GM18511 (cell line): ENCODE results near the gene TSSK3.
"Not testable (repeated sequence)": the region's sequence is repeated elsewhere in the genome, so short reads cannot be mapped to it uniquely, and the experiment has no call there.

ENCODE experiments used
- ATAC-seq: cut with Tn5 transposase; IDR thresholded peaks from one replicate; pipeline ENCODE4 v1.9.1; 2021; ENCODE audit warnings: mild to moderate bottlenecking, moderate library complexity; ENCODE audit not compliant: unreplicated experiment

TSSK3 gene

GRCh38 chr1:32394890-32395432, 32.6 kb downstream of the TSSK3 start:
- ATAC-seq, result no peak

GRCh38 chr1:32396524-32396923, 34.2 kb downstream of the TSSK3 start:
- ATAC-seq, result not testable (repeated sequence)

GRCh38 chr1:32398401-32398800, 36.1 kb downstream of the TSSK3 start:
- no peak for ATAC-seq

- ATAC-seq, result no peak
These were observed 37.5 kb downstream of the TSSK3 start for GRCh38 chr1:32399843-32400242.

GRCh38 chr1:32400876-32401631, 38.7 kb downstream of the TSSK3 start:
- no peak for ATAC-seq

DNA sequence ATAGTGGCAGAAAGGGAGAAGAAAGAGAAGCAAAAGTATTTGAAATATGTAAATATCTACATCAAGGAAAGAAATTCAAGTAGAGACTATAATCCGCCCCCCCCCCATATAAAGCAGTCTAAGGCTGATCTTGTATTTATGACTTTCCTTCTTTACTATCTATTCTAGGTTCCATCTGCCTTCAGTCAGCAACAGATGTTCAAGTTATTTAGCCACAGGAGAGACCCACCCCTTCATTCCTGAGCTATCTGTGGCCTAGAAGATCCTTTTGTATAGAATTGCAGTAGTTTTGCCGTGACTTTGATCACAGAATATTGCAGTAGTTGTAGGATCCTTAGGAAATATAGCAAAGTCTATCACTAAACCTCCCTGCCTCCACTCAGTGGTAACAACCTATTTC, 42.6 kb downstream of the TSSK3 start:
- ATAC-seq, result no peak

DNA sequence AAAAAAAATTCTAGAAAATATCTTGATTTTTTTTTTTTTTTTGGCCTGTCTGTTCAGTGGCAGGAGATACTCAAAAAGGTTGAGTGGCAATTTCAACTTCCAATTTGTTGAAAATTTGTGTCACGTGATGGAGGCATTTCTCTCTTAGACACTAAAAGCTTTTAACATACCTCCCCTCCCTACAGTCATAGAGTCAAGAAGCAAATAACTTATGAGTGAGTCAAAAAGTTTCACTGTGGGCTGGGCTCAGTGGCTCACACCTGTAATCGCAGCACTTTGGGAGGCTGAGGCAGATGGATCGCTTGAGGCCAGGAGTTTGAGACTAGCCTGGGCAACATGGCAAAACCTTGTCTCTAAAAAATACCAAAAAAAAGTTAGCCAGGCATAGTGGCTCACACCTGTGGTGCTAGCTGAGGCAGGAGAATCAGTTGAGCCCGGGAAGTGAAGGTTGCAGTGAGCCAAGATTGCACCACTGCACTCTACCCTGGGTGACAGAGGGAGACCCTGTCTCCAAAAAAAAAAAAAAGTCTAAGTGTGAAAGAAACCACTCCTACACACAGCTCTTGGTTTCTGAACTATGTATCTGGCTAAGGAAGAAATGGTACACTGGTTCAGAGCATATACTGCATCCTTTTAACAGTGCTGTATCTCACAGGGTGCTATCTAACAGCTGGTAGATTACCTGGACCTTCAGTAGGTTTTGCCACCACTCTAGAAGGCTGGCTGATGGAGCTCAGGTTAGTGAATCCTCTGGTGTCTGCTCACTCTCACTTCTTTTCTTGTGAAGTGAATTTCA, 43.5 kb downstream of the TSSK3 start:
- ATAC-seq, result no peak

- ATAC-seq, result no peak
These were observed 44.3 kb downstream of the TSSK3 start for GRCh38 chr1:32406629-32407111.

GRCh38 chr1:32411261-32411660, 48.9 kb downstream of the TSSK3 start:
- ATAC-seq, result no peak

- no peak for ATAC-seq
These were observed 51.3 kb downstream of the TSSK3 start for GRCh38 chr1:32413507-32414185.
